NCI-H226 (cell line): Measurements from ENCODE around the gene ZNF425.
"Not testable (repeated sequence)": the region's sequence is repeated elsewhere in the genome, so short reads cannot be mapped to it uniquely, and the experiment has no call there.

ENCODE experiments used
- DNase-seq: peaks from one replicate; pipeline ENCODE4 v3.0.0-alpha.2; 2015

ZNF425 gene

GRCh38 chr7:149130572-149131198 lies 4.6 kb upstream of the ZNF425 start:
- DNase-seq: no peak

GRCh38 chr7:149126662-149127266 lies 640 bp upstream of the ZNF425 start:
- peak; percentile 32 for DNase-seq

GRCh38 chr7:149125189-149125862 lies 798 bp downstream of the ZNF425 start:
- DNase-seq: no peak

GRCh38 chr7:149109969-149110368 lies 16.2 kb downstream of the ZNF425 start:
- DNase-seq: peak; percentile 27

- no peak for DNase-seq
Measured at GRCh38 chr7:149104749-149105148, 21.4 kb downstream of the ZNF425 start.

GRCh38 chr7:149104214-149104613 lies 21.9 kb downstream of the ZNF425 start:
- no peak for DNase-seq

- DNase-seq: no peak
Measured at GRCh38 chr7:149103424-149103823, 22.7 kb downstream of the ZNF425 start.

- DNase-seq: no peak
Measured at GRCh38 chr7:149102666-149103065, 23.5 kb downstream of the ZNF425 start.

- DNase-seq: no peak
Measured at GRCh38 chr7:149100821-149101220, 25.3 kb downstream of the ZNF425 start.

- no peak for DNase-seq
Measured at GRCh38 chr7:149099058-149099457, 27.1 kb downstream of the ZNF425 start.

GRCh38 chr7:149097088-149097487 lies 29.0 kb downstream of the ZNF425 start:
- DNase-seq: peak; percentile 86

- no peak for DNase-seq
Measured at GRCh38 chr7:149093228-149093627, 32.9 kb downstream of the ZNF425 start.

- DNase-seq: not testable (repeated sequence)
Measured at GRCh38 chr7:149092244-149092643, 33.9 kb downstream of the ZNF425 start.

GRCh38 chr7:149090397-149091195 lies 35.5 kb downstream of the ZNF425 start, which contains the start of gene ZNF786:
Gene ZNF786 (minus strand): TSS chr7:149090718. CDS start chr7:149090640, 78 bp downstream.
- DNase-seq: peak; percentile 89

- DNase-seq: no peak
Measured at GRCh38 chr7:149087376-149087775, 38.7 kb downstream of the ZNF425 start.

GRCh38 chr7:149085866-149086265 lies 40.3 kb downstream of the ZNF425 start:
- no peak for DNase-seq

GRCh38 chr7:149084407-149084806 lies 41.7 kb downstream of the ZNF425 start:
- no peak for DNase-seq

- DNase-seq: no peak
Measured at GRCh38 chr7:149081914-149082313, 44.2 kb downstream of the ZNF425 start.

- no peak for DNase-seq
Measured at GRCh38 chr7:149077594-149077993, 48.5 kb downstream of the ZNF425 start.

- no peak for DNase-seq
Measured at GRCh38 chr7:149075286-149075685, 50.8 kb downstream of the ZNF425 start.

GRCh38 chr7:149074116-149074885 lies 51.8 kb downstream of the ZNF425 start:
- no peak for DNase-seq

- DNase-seq: no peak
Measured at GRCh38 chr7:149072438-149072775, 53.7 kb downstream of the ZNF425 start.
